HepG2 (cell line): Measurements from ENCODE around the gene PCSK5. TPM values are rescaled to one million over a fixed set of nuclear protein-coding genes. Genes with fewer than 3 reads are reported as not detected.

Experiments
- ATAC-seq: fragments of 200-7000 bp; cut with Tn5 transposase; 3 replicates; pipeline ENCODE4 v1.9.1; 2020; ENCODE audit warnings: mild to moderate bottlenecking, moderate library complexity
- BruUV-seq: library from RNA; stranded (reverse); fragments of 400-500 nt; replicated peaks from 2 replicates; lab custom pipeline; 2021; lab: Mats Ljungman, UMichigan
- CTCF ChIA-PET: fragments of 300-600 bp; formaldehyde crosslinking; extraction: SDS; loops from one replicate; lab custom pipeline; 2021; ENCODE audit warnings: low total read pairs, inconsistent platforms, low intra/inter-chr PET ratio; lab: Yijun Ruan, JAX
- POLR2A ChIA-PET: fragments of 350-600 bp; sonication (Branson Sonifier 250); formaldehyde crosslinking; loops from one replicate; lab custom pipeline; 2020; ENCODE audit warnings: antibody characterized with exemption, inconsistent platforms; lab: Yijun Ruan, JAX
- DNase-seq: peaks from one replicate; pipeline ENCODE4 v3.0.0-alpha.2; 2015; ENCODE audit warnings: low spot score
- FAIRE-seq: peaks from 3 replicates; lab custom pipeline; 2011; peaks lifted over from hg19 to GRCh38; lab: Jason Lieb, UNC
- H2AFZ ChIP-seq: one replicate; pipeline ENCODE4 v1.6.1; 2011; ENCODE audit warnings: low read length, inconsistent platforms
- H3K27ac ChIP-seq: fragments of 300-600 bp; 3 replicates; pipeline ENCODE4 v1.8.0; 2011; ENCODE audit warnings: mixed run types, mild to moderate bottlenecking, mixed read lengths, low read length, inconsistent platforms; ENCODE audit not compliant: insufficient read depth; ENCODE audit errors: extremely low read length
- H3K27me3 ChIP-seq, 2 experiments: fragments of 200-600 bp in 1 of 2; 2 replicates in 1 of 2; 3 replicates in 1 of 2; pipeline versions ENCODE4 v1.6.0 to v1.8.0; 2011; ENCODE audit warnings: low read length in 2 of 2, mild to moderate bottlenecking in 2 of 2, moderate library complexity in 2 of 2, inconsistent platforms in 1 of 2; ENCODE audit not compliant: insufficient read depth in 2 of 2, control insufficient read depth in 1 of 2
- H3K36me3 ChIP-seq, 2 experiments: fragments of 200-600 bp in 1 of 2; replicated peaks in 1 of 2; 2 replicates in 1 of 2; 3 replicates in 1 of 2; pipeline versions ENCODE4 v1.5.1 to v1.8.0; 2011; ENCODE audit warnings: low read length in 2 of 2, inconsistent platforms in 1 of 2; ENCODE audit not compliant: insufficient read depth in 2 of 2, control insufficient read depth in 1 of 2
- H3K4me1 ChIP-seq: 2 replicates; pipeline ENCODE4 v1.5.1; 2012; ENCODE audit warnings: low read length, inconsistent platforms; ENCODE audit not compliant: insufficient read depth
- H3K4me2 ChIP-seq: 2 replicates; pipeline ENCODE4 v1.6.0; 2011; ENCODE audit warnings: low read depth, low read length, inconsistent platforms
- H3K4me3 ChIP-seq, 3 experiments: fragments of 200-600 bp in 1 of 3; sonication (generic), shearing (Covaris generic) in 1 of 3; replicated peaks in 1 of 3; 2 replicates each; pipeline ENCODE4 v1.5.1; 2011 to 2016; ENCODE audit warnings: low read length in 3 of 3, inconsistent platforms in 2 of 3, low read depth in 2 of 3, mild to moderate bottlenecking in 2 of 3, control low read depth in 1 of 3, mixed read lengths in 1 of 3; ENCODE audit not compliant: insufficient read depth in 1 of 3
- H3K79me2 ChIP-seq: one replicate; pipeline ENCODE4 v1.6.1; 2011; ENCODE audit warnings: low read length, inconsistent platforms; ENCODE audit not compliant: insufficient read depth
- H3K9ac ChIP-seq: 2 replicates; pipeline ENCODE4 v1.6.0; 2011; ENCODE audit warnings: mild to moderate bottlenecking, low read depth, low read length, inconsistent platforms; ENCODE audit not compliant: insufficient read depth
- H3K9me3 ChIP-seq: 2 replicates; pipeline ENCODE4 v1.5.1; 2012; ENCODE audit warnings: mild to moderate bottlenecking, low read length
- H4K20me1 ChIP-seq: 2 replicates; pipeline ENCODE4 v1.6.0; 2011; ENCODE audit warnings: inconsistent platforms, mild to moderate bottlenecking, low read length, moderate library complexity; ENCODE audit not compliant: insufficient read depth
- ARID3A ChIP-seq: IDR thresholded peaks from 2 replicates; pipeline ENCODE4 v1.6.1; 2012; ENCODE audit warnings: low read depth, low read length, improper control_type of control experiment
- FOXJ3 ChIP-seq: sonication (generic); formaldehyde crosslinking; IDR thresholded peaks from 2 replicates; pipeline ENCODE4 v1.4.0; 2020; ENCODE audit warnings: missing genetic modification reagents, mild to moderate bottlenecking, borderline replicate concordance
- HOXA5 ChIP-seq: sonication (generic); formaldehyde crosslinking; IDR thresholded peaks from 2 replicates; pipeline ENCODE4 v1.4.0; 2020; ENCODE audit warnings: missing genetic modification reagents
- MAX ChIP-seq: IDR thresholded peaks from 2 replicates; pipeline ENCODE4 v1.6.1; 2012; ENCODE audit warnings: inconsistent platforms
- RAD51 ChIP-seq: fragments of 450-650 bp; IDR thresholded peaks from 2 replicates; pipeline ENCODE4 v1.6.1; 2016; ENCODE audit warnings: borderline replicate concordance
- ZFY ChIP-seq: sonication (generic); formaldehyde crosslinking; IDR thresholded peaks from 2 replicates; pipeline ENCODE4 v1.4.0; 2020; ENCODE audit warnings: missing genetic modification reagents
- ZNF296 ChIP-seq: sonication (generic); formaldehyde crosslinking; conservative IDR thresholded peaks from 2 replicates; pipeline ENCODE4 v1.5.0; 2020; ENCODE audit warnings: mild to moderate bottlenecking, missing genetic modification reagents
- ZNF781 ChIP-seq: sonication (generic); formaldehyde crosslinking; IDR thresholded peaks from 2 replicates; pipeline ENCODE4 v1.5.1; 2020; ENCODE audit warnings: borderline replicate concordance, mild to moderate bottlenecking, missing genetic modification reagents; ENCODE audit errors: not compliant biosample characterization
- WGBS: methylation state at CpG from one replicate; pipeline ENCODE4 v1.1.6; 2017; ENCODE audit warnings: low lambda C conversion rate; 5-methylcytosine and 5-hydroxymethylcytosine counted together
- in situ Hi-C: cut with HindIII; loops from 2 replicates; pipeline ENCODE4 v1.10.0; 2017; ENCODE audit warnings: low pct_unique_long_range_greater_than_20kb; ENCODE audit not compliant: extremely low pct_ligation_motif_present
- intact Hi-C: fragments of 100-400 bp; cut with micrococcal nuclease; formaldehyde crosslinking; loops from one replicate; pipeline ENCODE4 v1.10.0; 2022; ENCODE audit not compliant: unreplicated experiment
- polyA plus RNA-seq, 8 experiments: library from polyadenylated mRNA; depleted of rRNA in 3 of 8; stranded (reverse) in 7 of 8; unstranded in 1 of 8; fragments of >200 nt; fragmentation: Illumina TruSeq in 4 of 8; extraction: Trizol in 4 of 8; gene quantifications; 2 replicates each; pipeline versions ENCODE4 v1.2.1 to v1.2.3, GENCODE V29; 2011 to 2016; ENCODE audit warnings: low read depth in 4 of 8, missing spikeins in 1 of 8, mixed read lengths in 1 of 8; ENCODE audit not compliant: insufficient read depth in 1 of 8
- total RNA-seq, 5 experiments: library from RNA; depleted of rRNA; stranded (reverse); fragments of >200 nt; fragmentation: Illumina TruSeq; extraction: Trizol; gene quantifications; 2 replicates each; pipeline ENCODE4 v1.2.3, GENCODE V29; 2016; ENCODE audit warnings: low read depth in 1 of 5
- TF ChIP-seq, protein P1 (sequence below): IDR thresholded peaks from 2 replicates; pipeline ENCODE4 v1.6.1; 2018; ENCODE audit warnings: missing genetic modification reagents, mild to moderate bottlenecking, missing compliant biosample characterization
- TF ChIP-seq, protein P2 (sequence below): sonication (generic); formaldehyde crosslinking; IDR thresholded peaks from 2 replicates; pipeline ENCODE4 v1.5.0; 2020; ENCODE audit warnings: missing genetic modification reagents
- TF ChIP-seq, protein P3 (sequence below): sonication (generic); formaldehyde crosslinking; IDR thresholded peaks from 2 replicates; pipeline ENCODE4 v1.8.1; 2023; ENCODE audit warnings: mild to moderate bottlenecking, missing genetic modification reagents

PCSK5 gene
- total and polyA plus RNA-seq, 2 of the 13 experiments (the other 11 are each of a cell fraction or from before 2014, with no cell fraction given): 0.55 to 0.66 TPM

DNA sequence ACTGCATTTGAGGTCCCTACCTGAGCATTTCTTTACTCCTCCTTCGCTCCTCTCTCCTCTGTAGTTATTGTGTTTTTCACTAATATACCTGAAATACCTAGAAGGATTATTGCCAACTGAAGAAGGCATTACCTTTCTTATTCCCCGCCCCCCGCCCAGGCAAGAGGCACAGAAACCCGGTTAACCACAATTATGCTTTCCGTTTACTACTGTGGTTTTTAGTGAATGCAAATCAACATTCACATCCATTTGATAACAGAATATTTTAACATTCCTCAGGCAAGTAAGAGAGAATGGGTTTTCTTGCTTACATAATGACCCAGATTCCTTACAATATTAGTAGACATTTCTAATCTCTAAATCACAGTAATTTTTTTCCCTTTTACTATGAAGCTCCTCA is 136.9 kb downstream of the PCSK5 start:
- intact Hi-C loops (loop anchor here (5.0 kb wide), 1 partner anchor 135 kb away; the partner anchor contains the start of gene PCSK5), in situ Hi-C loops (no loop called here)

More for the DNA sequence above, 136.9 kb downstream of the PCSK5 start:
- Histone ChIP-seq H3K27me3 (no peaks in the 10 kb centered on the region), H3K9me3 (no peaks in the 10 kb centered on the region), H4K20me1 (no peaks in the 10 kb centered on the region), H3K27ac (no peak overlapping the region), H2AFZ (no peak overlapping the region), H3K9ac (no peak overlapping the region), H3K36me3 (no peaks in the 10 kb centered on the region), H3K4me1 (peaks cover 19% of the 10 kb centered on the region), H3K4me3 (no peak overlapping the region), H3K4me2 (no peak overlapping the region), H3K79me2 (no peaks in the 10 kb centered on the region)
- 58% methylated on average over 5 of the region's 5 CpGs for WGBS
- no peak for FAIRE-seq
- ChIA-PET POLR2A (no interaction called here), CTCF (no interaction called here)
- DNase-seq: no peak
- no TSS peak for BruUV-seq
- TF ChIP-seq RAD51 (no peak), ARID3A (no peak), ZNF781 (CRISPR knock-in tag) (no peak), ZNF296 (CRISPR knock-in tag) (no peak), FOXJ3 (CRISPR knock-in tag) (no peak), MAX (no peak), ZFY (CRISPR knock-in tag) (no peak), HOXA5 (CRISPR knock-in tag) (no peak)
- TF ChIP-seq, protein P1, sequence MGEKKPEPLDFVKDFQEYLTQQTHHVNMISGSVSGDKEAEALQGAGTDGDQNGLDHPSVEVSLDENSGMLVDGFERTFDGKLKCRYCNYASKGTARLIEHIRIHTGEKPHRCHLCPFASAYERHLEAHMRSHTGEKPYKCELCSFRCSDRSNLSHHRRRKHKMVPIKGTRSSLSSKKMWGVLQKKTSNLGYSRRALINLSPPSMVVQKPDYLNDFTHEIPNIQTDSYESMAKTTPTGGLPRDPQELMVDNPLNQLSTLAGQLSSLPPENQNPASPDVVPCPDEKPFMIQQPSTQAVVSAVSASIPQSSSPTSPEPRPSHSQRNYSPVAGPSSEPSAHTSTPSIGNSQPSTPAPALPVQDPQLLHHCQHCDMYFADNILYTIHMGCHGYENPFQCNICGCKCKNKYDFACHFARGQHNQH (CRISPR knock-in tag): no peak
- TF ChIP-seq, protein P2, sequence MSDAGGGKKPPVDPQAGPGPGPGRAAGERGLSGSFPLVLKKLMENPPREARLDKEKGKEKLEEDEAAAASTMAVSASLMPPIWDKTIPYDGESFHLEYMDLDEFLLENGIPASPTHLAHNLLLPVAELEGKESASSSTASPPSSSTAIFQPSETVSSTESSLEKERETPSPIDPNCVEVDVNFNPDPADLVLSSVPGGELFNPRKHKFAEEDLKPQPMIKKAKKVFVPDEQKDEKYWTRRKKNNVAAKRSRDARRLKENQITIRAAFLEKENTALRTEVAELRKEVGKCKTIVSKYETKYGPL (CRISPR knock-in tag): no peak
- TF ChIP-seq, protein P3, sequence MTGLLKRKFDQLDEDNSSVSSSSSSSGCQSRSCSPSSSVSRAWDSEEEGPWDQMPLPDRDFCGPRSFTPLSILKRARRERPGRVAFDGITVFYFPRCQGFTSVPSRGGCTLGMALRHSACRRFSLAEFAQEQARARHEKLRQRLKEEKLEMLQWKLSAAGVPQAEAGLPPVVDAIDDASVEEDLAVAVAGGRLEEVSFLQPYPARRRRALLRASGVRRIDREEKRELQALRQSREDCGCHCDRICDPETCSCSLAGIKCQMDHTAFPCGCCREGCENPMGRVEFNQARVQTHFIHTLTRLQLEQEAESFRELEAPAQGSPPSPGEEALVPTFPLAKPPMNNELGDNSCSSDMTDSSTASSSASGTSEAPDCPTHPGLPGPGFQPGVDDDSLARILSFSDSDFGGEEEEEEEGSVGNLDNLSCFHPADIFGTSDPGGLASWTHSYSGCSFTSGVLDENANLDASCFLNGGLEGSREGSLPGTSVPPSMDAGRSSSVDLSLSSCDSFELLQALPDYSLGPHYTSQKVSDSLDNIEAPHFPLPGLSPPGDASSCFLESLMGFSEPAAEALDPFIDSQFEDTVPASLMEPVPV (CRISPR knock-in tag): no peak
- ATAC-seq: no peak
